Activated T-helper 2 cell treated with anti-CD3 and anti-CD28 coated beads, Interferon-gamma antibody, Interleukin-2, Interleukin-4, amounts not matched to agents 10 μg/mL and 5 μg/mL and 100 μg/mL, durations not matched to agents 14 hours and 24 hours and 36 hours (primary cell): Measurements from ENCODE around the gene SOX12. TPM values are rescaled to one million over a fixed set of nuclear protein-coding genes. Genes with fewer than 3 reads are reported as not detected.

Experiments used
- DNase-seq: peaks from one replicate; pipeline ENCODE4 v3.0.0; 2021; ENCODE audit warnings: low spot score
- H3K27ac Mint-ChIP-seq: one replicate; pipeline ENCODE4 v1.8.0; 2021; ENCODE audit warnings: mixed read lengths
- H3K27me3 Mint-ChIP-seq: one replicate; pipeline ENCODE4 v1.8.0; 2021; ENCODE audit warnings: low read depth, mixed read lengths
- H3K36me3 Mint-ChIP-seq: one replicate; pipeline ENCODE4 v1.8.0; 2021; ENCODE audit warnings: low read depth, mixed read lengths
- H3K4me1 Mint-ChIP-seq: one replicate; pipeline ENCODE4 v1.8.0; 2021; ENCODE audit warnings: low read depth, mixed read lengths
- H3K4me3 Mint-ChIP-seq: one replicate; pipeline ENCODE4 v1.8.0; 2021; ENCODE audit warnings: low read depth, mild to moderate bottlenecking, moderate library complexity, mixed read lengths
- H3K9me3 Mint-ChIP-seq: one replicate; pipeline ENCODE4 v1.8.0; 2021; ENCODE audit warnings: mixed read lengths
- intact Hi-C: fragments of 100-400 bp; cut with micrococcal nuclease; formaldehyde crosslinking; loops from one replicate; pipeline ENCODE4 v1.15.1; 2023
- total RNA-seq: library from RNA; stranded (reverse); gene quantifications from 2 replicates; pipeline ENCODE4 v1.2.3, GENCODE V29; 2022

The SOX12 gene
- total RNA-seq, 1 donor from 2014 or later: 14.4 TPM

DNA sequence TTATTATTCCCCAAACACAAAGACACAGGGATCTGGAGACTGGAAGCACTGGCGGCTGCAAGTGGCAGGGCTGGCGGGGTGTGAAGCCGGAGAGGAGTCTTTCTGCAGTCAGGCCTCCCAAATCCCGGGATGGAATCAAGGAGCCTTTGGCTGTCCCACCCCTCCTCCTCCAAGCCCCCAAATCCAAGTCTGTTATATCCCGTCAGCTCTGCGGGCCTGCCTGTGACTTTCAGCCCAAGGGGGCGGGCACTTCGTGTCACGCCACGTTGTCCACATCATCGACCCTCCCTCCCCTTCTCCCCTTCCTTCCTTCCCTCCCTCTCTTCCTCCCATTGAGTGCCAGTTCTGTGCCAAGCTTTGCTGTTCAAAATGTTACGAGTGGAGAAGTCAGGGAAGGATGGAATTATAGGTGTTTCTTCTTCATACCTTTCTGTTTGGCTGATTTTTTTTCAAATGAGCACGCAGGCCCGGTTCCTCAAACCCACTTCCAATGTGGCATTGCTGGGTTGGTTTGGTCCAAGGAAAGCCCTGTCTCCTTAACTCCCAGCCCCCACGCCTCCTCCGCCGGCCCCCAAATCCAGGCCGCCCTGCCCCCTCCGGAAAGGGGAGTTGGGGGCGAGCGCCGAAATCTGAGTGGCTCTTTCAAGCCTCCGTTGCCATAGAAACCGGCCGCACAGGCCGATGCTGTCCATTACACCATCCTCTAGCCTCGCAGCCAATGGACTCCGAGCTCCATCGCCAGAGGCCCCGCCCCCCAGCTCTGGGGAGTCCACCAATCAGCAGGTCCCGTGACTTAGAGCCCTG is 15.3 kb upstream of the SOX12 start:
- intact Hi-C loops: loop anchor here (1.0 kb wide), 1 partner anchor 14 kb away; no protein-coding TSS in a partner anchor
- Mint-ChIP-seq H3K9me3 (no peaks in the 10 kb centered on the region), H3K4me1 (peaks cover 17% of the 10 kb centered on the region), H3K27me3 (no peaks in the 10 kb centered on the region), H3K36me3 (no peaks in the 10 kb centered on the region), H3K27ac (peak overlapping the region; percentile 86), H3K4me3 (peak overlapping the region; percentile 78)
- peak; percentile 83 for DNase-seq

DNA sequence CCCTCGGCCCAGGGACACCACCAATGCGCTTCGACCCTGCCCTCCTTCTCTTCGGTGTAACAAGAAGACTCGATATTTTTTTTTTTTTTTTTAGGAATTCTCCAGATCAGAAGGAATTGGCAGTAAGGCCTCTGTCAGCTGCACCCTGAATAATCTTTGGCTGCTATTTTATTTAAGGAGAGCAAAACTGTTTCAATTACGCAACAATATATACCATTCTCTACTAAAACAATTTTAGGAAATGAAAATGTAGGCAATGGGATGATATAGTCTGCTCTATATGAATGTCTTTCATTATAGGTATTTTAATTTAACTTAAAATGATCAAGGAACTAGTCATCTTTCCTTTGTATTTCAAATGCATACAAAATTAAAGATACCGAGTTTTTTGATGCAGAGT is 14.7 kb upstream of the SOX12 start:
- peak overlapping the region; percentile 78 for H3K4me3 Mint-ChIP-seq
- peaks cover 17% of the 10 kb centered on the region for H3K4me1 Mint-ChIP-seq
- no peaks in the 10 kb centered on the region for H3K36me3 Mint-ChIP-seq
- intact Hi-C loops: loop anchor here (1.0 kb wide), 1 partner anchor 14 kb away; no protein-coding TSS in a partner anchor
- H3K27ac Mint-ChIP-seq: peak overlapping the region; percentile 86
- no peaks in the 10 kb centered on the region for H3K27me3 Mint-ChIP-seq
- no peaks in the 10 kb centered on the region for H3K9me3 Mint-ChIP-seq
- no peak for DNase-seq

DNA sequence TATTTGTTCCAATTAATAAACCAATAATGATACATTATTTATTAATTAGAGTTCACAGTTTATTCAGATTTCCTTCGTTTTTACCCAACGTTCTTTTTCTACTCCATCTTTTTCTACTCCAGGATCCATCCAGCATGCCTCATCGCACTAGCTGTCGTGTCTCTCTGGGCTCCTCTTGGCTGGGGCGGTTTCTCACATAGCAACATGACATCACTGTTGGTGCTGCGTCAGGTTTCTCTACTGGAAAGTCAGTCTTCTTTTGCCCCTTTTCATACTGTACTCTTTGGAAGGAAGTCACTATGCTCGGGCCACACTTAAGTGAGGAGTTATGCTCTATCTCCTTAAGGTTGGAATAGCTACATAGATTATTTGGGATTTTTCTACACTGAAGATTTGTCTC is 13.7 kb upstream of the SOX12 start:
- Mint-ChIP-seq H3K4me1 (peaks cover 17% of the 10 kb centered on the region), H3K36me3 (no peaks in the 10 kb centered on the region), H3K27ac (no peak overlapping the region), H3K27me3 (no peaks in the 10 kb centered on the region), H3K4me3 (no peak overlapping the region), H3K9me3 (no peaks in the 10 kb centered on the region)
- no peak for DNase-seq
- intact Hi-C loops: no loop called here

DNA sequence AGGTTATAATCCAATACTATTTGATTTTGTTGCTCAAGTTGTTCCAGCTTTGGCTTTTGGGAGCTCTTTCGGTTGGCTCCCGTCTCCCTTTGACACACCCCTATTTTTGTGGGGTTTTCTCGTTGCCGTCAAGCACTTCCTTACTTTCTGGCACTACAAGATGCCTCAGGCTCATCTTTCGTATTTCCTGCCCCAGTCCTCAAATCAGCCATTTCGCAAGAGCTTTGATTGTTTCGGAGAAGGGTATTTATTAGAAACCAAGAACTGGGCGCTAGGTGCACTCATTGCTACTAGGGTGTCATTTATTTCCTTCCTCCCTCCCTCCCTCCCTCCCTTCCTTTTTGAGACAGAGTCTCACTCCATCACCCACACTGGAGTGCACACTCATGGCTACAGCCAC is 13.3 kb upstream of the SOX12 start:
- no peak for DNase-seq
- H3K4me3 Mint-ChIP-seq: no peak overlapping the region
- peaks cover 17% of the 10 kb centered on the region for H3K4me1 Mint-ChIP-seq
- no peak overlapping the region for H3K27ac Mint-ChIP-seq
- H3K36me3 Mint-ChIP-seq: no peaks in the 10 kb centered on the region
- intact Hi-C loops: no loop called here
- no peaks in the 10 kb centered on the region for H3K9me3 Mint-ChIP-seq
- H3K27me3 Mint-ChIP-seq: no peaks in the 10 kb centered on the region

DNA sequence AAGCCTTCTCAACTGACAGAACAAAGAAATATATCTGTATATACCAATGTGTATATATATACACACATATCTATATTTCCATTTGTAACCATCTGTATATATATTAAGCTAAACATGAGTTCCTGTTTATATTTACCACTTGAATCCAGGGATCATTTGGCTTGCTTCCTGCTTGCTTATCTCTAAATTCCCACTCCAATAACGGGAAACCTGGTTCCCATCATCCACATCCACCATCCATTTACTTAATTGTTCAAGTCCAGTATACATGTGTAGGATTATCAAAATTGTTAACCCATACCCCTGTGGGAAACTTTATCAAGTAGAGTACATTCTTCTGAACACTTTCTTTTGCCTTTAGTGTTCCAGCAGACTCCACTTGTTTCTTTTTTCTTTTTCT is 12.5 kb upstream of the SOX12 start:
- no peaks in the 10 kb centered on the region for H3K9me3 Mint-ChIP-seq
- peaks cover 17% of the 10 kb centered on the region for H3K4me1 Mint-ChIP-seq
- intact Hi-C loops: no loop called here
- H3K36me3 Mint-ChIP-seq: no peaks in the 10 kb centered on the region
- no peak overlapping the region for H3K4me3 Mint-ChIP-seq
- no peak for DNase-seq
- H3K27ac Mint-ChIP-seq: no peak overlapping the region
- H3K27me3 Mint-ChIP-seq: no peaks in the 10 kb centered on the region

DNA sequence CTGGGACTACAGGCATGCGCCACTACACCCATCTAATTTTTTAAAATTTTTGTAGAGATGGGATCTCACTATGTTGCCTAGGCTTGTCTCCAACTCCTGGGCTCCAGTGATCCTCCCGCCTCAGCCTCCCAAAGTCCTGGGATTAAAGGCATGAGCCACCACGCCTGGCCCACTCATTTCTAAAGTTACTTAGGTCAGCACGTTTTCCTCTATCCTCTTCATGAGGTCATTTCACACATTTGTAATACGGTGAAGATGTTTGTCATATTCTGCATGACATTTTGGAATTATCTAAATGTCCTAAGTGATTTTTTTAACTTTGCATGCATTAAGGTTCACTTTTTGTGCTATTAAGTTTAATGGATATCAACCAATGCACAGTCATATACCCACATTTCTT is 11.9 kb upstream of the SOX12 start:
- no peak for DNase-seq
- H3K27ac Mint-ChIP-seq: no peak overlapping the region
- intact Hi-C loops: no loop called here
- H3K9me3 Mint-ChIP-seq: no peaks in the 10 kb centered on the region
- no peaks in the 10 kb centered on the region for H3K27me3 Mint-ChIP-seq
- H3K36me3 Mint-ChIP-seq: no peaks in the 10 kb centered on the region
- H3K4me1 Mint-ChIP-seq: peaks cover 17% of the 10 kb centered on the region
- no peak overlapping the region for H3K4me3 Mint-ChIP-seq

DNA sequence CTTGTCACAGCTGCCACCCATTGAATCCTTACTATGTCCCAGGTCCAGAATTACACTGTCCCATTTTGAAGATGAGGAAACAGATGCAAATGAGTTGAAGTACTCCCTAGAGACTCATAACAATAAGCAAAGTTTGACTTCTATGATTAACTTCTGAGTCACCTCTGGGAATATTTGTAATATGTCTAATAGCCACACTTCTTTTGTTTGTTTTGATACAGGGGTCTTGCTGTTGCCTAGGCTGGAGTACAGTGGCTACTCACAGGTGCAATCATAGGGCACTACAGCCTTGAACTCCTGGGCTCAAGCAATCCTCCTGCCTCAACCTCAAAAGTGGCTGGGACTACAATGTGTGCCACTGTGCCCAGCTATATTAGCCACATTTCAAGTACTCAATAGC is 11.4 kb upstream of the SOX12 start:
- Mint-ChIP-seq H3K4me3 (no peak overlapping the region), H3K27me3 (no peaks in the 10 kb centered on the region), H3K4me1 (peaks cover 17% of the 10 kb centered on the region), H3K9me3 (no peaks in the 10 kb centered on the region), H3K27ac (no peak overlapping the region), H3K36me3 (no peaks in the 10 kb centered on the region)
- intact Hi-C loops: no loop called here
- DNase-seq: no peak

DNA sequence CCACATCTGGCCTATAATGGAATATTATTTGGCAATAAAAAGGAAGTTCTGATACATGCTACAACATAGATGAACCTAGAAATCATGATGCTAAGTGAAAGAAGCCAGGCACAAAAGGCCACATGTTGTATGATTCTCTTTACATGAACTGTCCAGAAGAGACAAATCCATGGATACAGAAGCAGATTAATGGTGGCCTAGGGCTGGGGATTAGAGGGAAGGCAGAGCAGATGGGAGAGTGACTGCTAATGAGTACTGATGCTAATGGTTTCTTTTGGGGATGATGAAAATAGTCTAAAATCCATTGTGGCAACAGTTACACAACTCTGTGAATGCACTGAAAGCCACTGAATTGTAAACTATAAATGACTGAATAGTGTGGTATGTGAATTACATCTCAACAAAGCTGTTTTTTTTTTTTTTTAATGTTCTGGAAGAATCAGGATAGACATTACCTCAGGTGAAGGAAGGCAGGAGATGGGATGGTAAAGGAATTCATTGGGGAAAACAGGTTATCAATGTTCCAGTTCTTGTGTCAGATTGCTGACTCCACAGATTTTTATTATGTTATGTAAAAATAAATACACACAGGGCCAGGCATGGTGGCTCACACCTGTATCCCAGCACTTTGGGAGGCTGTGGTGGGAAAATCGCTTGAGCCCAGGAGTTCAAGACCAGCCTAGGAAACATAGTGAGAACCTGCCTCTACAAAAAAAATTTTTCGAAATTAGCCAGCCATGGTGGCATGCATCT is 8.9 kb upstream of the SOX12 start:
- intact Hi-C loops: no loop called here
- Mint-ChIP-seq H3K4me3 (no peak overlapping the region), H3K36me3 (no peaks in the 10 kb centered on the region), H3K27ac (no peak overlapping the region), H3K9me3 (no peaks in the 10 kb centered on the region), H3K27me3 (no peaks in the 10 kb centered on the region), H3K4me1 (peaks cover 6% of the 10 kb centered on the region)
- DNase-seq: no peak

DNA sequence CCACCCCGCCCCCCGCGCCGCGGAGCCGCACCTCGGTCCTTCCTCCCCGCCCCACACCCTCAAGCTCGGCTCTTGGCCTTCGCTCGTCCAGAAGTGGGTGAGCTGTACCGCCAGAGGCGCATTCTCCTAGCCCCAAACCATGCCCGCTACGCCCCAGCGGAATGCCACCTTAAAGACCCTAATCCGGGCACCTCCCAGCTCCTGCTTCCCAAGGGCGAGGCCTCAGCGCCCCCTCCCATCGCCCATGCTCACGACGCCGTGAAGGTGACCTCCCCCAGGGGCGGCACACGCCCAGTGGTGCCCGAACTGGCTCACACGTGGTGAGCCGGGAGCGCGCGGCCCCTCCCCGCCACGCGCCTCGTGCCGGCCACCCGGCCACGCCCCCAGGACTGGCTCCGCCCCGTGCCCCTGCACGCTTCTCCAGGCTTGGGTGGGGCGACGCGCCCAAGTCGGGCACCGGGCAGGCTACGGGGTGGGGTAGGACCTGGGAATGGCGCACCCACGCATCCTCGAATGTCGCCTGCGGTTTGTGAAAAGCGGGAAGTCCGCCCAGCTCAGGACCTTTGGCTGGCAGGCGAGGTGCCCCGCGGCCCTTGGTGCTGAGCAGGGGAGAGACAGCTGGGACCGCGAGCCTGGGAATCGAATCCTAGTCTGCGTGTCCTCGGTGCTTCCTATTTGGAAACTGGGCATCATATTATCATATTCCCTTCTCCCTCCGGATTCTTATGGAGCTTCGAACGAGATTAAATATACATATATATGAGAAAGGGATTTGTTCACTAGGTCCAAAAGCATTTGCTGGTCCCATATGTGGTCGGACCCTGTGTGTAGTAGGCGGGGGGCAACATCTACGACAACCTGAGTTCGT is 941 bp upstream of the SOX12 start:
- no peaks in the 10 kb centered on the region for H3K9me3 Mint-ChIP-seq
- H3K36me3 Mint-ChIP-seq: peaks cover 5% of the 10 kb centered on the region
- peak overlapping the region; percentile 84 for H3K27ac Mint-ChIP-seq
- no peaks in the 10 kb centered on the region for H3K27me3 Mint-ChIP-seq
- peaks cover 14% of the 10 kb centered on the region for H3K4me1 Mint-ChIP-seq
- DNase-seq: peak; percentile 88
- peak overlapping the region; percentile 86 for H3K4me3 Mint-ChIP-seq
- intact Hi-C loops: loop anchor here (1.0 kb wide), 2 partner anchors 14 to 27 kb away; partner anchors contain the start of gene ZCCHC3

DNA sequence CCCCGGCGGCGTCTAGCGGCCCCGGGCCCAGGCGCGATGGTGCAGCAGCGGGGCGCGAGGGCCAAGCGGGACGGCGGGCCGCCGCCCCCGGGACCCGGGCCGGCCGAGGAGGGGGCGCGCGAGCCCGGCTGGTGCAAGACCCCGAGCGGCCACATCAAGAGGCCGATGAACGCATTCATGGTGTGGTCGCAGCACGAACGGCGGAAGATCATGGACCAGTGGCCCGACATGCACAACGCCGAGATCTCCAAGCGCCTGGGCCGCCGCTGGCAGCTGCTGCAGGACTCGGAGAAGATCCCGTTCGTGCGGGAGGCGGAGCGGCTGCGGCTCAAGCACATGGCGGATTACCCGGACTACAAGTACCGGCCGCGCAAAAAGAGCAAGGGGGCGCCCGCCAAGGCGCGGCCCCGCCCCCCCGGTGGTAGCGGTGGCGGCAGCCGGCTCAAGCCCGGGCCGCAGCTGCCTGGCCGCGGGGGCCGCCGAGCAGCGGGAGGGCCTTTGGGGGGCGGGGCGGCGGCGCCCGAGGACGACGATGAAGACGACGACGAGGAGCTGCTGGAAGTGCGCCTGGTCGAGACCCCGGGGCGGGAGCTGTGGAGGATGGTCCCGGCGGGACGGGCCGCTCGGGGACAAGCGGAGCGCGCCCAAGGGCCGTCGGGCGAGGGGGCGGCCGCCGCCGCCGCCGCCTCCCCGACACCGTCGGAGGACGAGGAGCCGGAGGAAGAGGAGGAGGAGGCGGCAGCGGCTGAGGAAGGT is 715 bp downstream of the SOX12 start:
- Mint-ChIP-seq H3K27me3 (no peaks in the 10 kb centered on the region), H3K4me3 (peak overlapping the region; percentile 81), H3K9me3 (no peaks in the 10 kb centered on the region), H3K27ac (peak overlapping the region; percentile 85), H3K4me1 (peaks cover 23% of the 10 kb centered on the region), H3K36me3 (peaks cover 5% of the 10 kb centered on the region)
- DNase-seq: peak; percentile 48
- intact Hi-C loops: loop anchor here (2.0 kb wide), 1 partner anchor 21 kb away; the partner anchor contains the start of gene NRSN2

DNA sequence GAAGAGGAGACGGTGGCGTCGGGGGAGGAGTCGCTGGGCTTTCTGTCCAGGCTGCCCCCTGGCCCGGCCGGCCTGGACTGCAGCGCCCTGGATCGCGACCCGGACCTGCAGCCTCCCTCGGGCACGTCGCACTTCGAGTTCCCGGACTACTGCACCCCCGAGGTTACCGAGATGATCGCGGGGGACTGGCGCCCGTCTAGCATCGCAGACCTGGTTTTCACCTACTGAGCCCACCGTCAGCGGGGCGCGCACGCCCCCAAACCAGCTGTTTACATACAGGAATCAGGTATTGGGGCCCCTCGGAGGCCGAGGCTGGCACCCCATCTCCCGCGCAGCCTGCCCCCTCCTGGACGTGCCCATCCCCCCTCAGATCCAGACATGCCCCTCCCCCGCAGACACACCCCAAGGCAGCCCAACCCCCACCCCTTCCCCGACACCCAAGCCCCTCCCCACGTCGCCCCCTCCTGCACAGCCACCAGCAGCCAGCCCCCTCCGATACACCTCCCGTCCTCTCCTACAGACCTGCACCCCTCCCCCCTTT is 1.4 kb downstream of the SOX12 start:
- Mint-ChIP-seq H3K9me3 (no peaks in the 10 kb centered on the region), H3K36me3 (peaks cover 5% of the 10 kb centered on the region), H3K4me1 (peaks cover 23% of the 10 kb centered on the region), H3K27me3 (no peaks in the 10 kb centered on the region), H3K4me3 (peak overlapping the region; percentile 79), H3K27ac (peak overlapping the region; percentile 67)
- intact Hi-C loops: loop anchor here (1.0 to 2.0 kb wide), 2 partner anchors 20 to 36 kb away; partner anchors contain the start of genes C20orf96 and NRSN2
- no peak for DNase-seq
